Posterior cingulate gyrus (tissue), 11 donors: Measurements from ENCODE around the gene YTHDC1.

Experiments used
- DNase-seq, 10 donors: peaks; one replicate each; pipeline versions ENCODE4 v3.0.0 to v3.0.0-alpha.2; 2020 to 2021; ENCODE audit warnings: mixed read lengths in 3 of 10
- intact Hi-C: fragments of 100-400 bp; cut with DNase I; formaldehyde crosslinking; loops from one replicate; pipeline ENCODE4 v1.15.1; 2023

Gene YTHDC1

DNA sequence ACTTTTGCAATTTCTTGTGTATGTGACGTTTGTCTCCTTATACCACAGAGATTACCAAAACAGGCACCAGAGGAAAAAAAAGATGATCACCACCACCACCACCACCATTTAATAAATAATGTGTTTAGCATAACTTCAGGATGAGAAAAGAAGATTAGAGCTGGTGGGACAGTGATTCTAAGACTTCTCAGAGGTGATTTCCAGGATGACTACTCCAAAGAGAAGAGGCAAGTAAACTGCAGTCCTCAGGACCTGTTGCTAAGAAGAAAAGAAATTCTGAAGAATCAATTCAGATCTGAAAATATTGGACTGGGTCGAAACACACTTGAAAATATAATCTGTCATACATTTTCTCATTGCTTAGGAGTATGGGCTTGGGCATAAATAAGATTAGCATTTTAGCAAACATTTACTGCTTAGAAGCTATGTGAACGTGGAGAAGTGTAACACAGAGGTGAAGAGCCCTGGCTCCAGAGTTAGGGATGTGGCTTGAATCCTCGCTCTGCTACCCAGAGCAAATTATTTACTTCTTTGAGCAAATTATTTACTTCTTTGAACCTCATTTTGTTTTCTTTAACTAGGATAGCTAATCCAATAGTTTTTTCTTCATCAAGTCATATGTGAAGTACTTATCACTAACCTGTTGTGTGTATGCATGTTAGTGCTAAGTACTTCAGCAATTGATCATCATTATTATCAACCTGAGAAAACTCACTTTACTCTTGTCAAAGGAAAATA, 10.5 kb upstream of the YTHDC1 start:
- DNase-seq, result no peak
- intact Hi-C loops, result no loop called here

DNA sequence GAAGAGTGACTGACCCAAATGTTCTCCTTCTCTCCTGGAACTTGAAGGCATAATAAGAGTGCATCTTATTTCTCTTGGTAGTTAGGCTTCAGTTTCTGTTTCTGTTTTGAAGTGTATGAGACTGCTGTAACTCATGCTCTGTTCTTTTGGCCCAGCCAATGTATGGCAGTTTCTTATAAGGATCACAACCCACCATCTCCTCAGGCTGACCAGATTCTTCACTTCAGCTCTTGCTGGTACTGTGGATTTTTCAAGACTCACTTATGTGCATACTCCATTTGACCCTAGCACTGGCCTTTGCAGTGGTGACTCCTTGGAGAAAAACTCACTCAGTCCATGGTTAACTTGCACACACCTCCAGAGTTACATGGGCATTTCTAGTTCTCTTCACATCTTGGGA, 9.6 kb upstream of the YTHDC1 start:
- intact Hi-C loops, result no loop called here
- DNase-seq, result no peak

DNA sequence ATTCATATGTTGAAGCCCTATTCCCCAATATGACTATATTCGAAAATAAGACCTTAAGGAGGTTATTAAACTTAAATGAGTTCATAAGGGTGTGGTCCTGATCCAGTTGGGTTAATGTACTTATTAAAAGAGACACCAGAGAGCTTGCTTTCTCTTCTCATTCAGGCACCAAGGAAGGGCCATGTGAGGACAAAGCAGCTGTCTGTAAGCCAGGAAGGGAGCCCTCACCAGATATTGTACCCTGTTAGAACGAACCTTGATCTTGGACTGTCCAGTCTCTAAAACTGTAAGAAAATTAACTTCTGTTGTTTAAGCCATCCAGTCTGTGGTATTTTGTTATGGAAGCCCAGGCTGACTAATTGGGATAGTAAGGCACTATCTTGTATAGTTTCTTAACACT, 9.1 kb upstream of the YTHDC1 start:
- DNase-seq, result no peak
- intact Hi-C loops, result no loop called here

DNA sequence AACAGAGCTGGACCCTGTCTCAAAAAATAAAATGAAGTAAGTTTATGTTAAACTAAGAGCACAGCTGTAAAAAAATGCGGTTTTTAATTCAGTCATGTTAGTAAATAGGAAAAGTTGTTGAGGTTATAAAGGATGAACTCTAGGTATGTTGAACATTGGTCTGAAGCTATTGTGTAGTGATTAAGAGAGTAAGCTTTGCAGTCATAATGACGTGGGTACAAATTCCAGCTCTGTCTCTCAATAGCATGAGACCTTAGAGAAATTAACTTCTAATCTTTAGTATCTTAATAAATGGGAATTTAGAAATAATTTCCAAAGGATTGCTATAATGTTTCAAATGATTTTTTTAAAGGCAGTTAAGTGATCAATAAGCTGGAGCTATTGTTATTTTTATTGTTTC, 2.9 kb upstream of the YTHDC1 start:
- intact Hi-C loops, result no loop called here
- no peak for DNase-seq

DNA sequence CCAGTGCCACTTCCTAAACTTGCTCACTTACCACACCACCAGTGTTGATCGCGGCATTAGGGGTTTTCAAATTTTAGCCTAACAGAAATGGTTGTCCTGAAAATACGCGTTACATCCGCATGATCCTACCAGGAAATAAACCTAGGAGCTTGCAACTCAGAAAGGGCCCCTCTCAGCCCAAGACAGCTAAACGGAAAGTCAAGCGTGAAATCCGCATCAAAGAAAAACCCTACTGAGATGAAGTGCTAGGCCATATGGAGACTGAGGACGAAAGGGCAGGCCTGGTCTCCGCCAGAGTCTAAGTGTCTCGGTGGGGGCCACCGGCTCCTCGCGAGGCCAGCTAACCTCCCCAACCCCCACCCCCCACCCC, 626 bp downstream of the YTHDC1 start:
- no peak for DNase-seq
- intact Hi-C loops, result no loop called here

DNA sequence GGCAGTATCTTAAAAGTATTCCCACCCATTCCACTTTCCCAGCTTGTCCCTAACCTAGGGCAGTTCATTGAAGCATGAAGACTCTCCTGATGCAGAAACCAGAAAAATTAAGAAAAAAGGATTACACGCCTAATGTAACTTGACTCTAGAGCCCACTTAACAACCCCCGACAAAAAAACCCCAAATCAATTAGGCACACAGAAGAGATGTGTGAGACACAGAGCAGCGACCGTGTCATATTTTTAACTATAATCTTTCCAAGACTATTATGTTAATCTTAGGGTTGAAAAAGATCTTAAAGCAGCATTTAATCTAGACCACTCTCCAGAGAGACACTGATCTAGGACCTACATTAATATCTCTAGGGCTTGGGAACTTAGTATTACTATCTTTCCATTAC, 1.3 kb downstream of the YTHDC1 start:
- no peak for DNase-seq
- intact Hi-C loops, result no loop called here

DNA sequence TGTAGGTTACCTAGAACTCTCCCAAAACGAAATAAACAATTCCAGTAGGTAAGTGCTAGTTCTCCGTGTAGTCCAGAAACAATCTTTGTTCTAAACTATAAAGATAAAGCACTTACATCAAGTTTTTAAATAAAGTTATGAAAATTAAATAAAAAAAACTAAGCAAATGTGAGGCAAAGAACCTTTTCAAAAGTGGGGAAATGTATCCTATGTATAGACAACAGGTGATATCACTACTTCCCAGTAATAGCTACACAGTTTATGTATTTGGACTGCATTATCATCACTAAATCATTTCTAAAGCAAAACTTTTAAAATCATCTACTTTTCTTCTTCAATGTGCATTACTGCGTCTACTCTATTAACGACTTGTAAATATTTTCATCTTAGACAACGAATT, 2.0 kb downstream of the YTHDC1 start:
- intact Hi-C loops, result no loop called here
- DNase-seq, result no peak

DNA sequence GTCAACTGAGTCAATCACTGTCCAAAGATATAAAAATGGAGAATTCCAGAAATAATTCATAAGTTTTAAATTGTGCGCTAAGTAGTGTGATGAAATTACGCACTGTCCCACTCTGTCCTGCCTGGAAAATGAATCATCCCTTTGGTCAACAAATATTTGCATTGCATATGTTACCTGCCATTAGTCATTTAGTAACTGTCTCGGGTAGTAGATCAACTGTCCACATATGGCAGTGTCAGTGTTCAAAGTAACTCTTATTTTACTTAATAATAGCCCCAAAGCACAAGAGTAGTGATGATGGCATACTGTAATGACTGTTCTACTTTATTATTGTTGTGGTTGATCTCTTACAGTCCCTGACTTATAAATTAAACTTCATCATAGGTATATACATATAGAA, 3.4 kb downstream of the YTHDC1 start:
- no peak for DNase-seq
- intact Hi-C loops, result no loop called here

DNA sequence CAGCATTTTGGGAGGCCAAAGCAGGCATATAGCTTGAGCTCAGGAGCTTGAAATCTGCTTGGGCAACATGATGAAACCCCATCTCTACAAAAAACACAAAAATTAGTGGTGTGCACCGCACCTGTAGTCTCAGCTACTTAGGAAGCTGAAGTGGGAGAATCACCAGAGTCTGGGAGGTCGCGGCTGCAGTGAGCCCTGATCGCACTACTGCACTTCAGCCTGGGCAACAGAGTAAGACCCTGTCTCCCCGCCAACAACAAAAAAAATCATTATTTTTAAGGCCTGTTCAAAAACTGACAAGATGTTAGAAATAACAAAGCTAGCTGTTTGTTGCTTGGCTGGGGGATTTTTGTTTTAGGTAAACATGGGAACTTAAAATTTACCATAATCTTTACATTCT, 5.1 kb downstream of the YTHDC1 start:
- intact Hi-C loops, result no loop called here
- no peak for DNase-seq

DNA sequence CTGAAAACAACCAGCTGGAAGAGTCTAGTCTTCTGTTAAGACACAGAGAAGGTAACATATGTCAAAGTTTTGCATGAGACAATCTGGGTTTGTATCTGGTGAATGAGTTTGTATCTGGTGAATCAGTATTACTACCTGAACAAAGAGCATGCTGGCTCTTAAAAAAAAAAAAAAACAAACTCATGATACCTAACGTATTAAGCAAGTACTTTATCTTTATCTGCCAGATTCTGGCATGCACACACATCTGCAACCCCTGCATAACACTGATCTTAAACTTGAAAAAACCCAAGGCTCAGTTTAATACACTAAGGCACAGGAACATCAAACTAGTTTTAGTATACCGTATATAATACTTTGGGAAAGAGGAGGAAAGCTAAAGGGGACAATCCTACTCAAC, 5.8 kb downstream of the YTHDC1 start:
- no peak for DNase-seq
- intact Hi-C loops, result no loop called here

DNA sequence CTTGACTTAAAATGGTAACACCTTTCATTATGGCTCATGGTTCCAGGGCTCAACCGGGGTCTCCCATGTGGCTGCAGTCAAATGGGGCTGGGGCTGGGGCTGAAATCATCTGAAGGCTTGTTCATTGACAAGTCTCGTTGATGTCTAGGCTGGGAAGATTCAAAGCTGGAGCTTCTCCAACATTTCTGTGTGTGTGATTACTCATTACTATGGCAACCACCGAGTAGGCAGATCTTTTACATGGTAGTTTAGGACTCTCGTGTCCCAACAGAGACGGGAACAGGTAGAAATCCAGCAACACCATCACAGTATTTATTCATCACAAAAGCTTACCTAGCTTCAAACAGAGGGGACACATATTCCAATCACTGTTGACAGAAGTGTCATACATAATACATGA, 7.8 kb downstream of the YTHDC1 start:
- peak in 1 of 10 donors; percentile 44 for DNase-seq
- intact Hi-C loops, result no loop called here

DNA sequence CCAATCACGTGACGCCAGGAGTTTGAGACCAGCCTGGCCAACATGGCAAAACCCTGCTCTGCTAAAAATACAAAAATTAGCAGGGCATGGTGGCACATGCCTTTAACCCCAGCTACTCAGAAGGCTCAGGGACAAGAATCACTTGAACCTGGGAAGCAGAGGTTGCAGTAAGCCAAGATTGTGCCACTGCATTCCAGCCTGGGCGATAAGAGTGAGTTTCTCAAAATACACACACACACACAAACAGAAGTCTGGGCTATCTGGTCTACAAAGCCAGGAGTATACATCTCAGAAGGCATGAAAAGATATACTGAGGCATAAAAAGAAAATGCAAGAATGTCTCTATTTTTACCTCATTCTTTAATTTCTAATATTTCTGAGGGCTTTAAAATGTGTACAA, 11.3 kb downstream of the YTHDC1 start:
- intact Hi-C loops, result no loop called here
- DNase-seq, result peak in 1 of 10 donors; percentile 20

DNA sequence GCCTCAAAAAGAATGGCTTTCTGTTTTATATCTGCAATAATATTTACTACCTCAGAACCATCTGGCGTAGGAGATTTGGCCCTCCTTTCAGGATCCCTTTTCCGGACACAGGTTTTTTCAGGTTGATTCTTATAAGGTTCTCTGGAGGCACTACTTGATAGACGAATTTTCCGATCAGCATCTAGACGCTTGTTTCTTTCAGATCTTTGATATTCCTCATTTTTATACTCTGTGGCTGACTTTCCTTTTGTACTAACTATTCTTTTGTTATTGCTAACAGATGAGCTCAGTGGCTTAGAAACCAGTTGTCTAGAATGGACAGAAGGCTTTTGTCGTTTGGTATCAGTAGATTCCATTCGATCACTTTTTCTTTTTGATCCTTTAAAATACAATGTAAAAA, 12.4 kb downstream of the YTHDC1 start:
- no peak for DNase-seq
- intact Hi-C loops, result no loop called here

DNA sequence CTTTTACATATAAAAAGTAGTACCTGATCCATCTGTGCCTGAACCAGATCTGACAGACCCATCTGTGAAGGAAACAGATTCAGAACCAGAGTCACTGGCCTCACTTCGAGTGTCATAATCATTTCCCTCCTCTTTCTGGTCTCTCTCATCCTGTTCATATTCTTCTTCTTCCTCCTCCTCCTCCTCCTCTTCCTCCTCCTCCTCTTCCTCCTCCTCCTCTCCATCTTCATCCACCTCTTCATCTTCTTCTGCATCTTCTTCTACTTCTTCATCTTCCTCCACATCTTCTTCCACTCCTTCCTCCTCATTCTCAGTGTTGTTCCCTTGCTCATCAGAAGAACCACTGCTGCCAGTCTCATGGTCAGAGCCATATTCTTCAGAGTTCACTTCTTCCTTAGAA, 12.9 kb downstream of the YTHDC1 start:
- no peak for DNase-seq
- intact Hi-C loops, result no loop called here

DNA sequence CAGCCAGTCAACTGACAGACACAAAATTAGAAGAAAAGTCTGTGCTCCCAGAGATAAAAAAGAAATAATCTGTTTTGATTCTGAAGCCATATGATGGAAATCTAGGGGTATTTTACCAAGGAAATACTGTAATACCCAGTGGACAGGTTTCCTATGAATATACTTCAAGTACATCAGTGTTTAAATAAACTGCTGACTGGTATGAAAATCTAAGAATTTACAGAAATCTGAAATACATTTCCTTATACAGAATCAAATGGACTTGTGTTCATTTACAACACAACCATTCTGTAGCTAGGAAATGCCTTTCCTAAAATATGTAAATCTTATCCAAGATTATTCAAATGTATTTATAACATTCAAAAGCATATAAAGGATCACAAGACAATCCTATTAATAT, 13.4 kb downstream of the YTHDC1 start:
- intact Hi-C loops, result no loop called here

DNA sequence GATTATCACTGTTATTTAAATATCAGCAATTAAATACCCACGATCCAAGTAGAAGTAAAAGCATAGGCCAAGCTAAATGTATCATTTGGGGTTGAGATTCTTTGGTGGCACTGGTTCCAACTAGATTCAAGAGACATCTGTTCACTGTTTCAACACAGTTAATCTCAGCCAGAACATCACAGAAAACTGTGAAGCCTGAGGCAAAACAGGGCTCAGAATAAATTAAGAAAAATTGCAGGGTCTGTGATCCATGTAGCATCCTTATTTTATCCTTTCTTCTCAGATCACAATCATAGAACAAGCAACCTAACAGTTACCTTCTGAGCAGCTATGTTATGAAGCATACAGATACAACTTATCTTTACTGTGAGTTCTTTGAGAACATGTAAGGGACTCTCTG, 23.7 kb downstream of the YTHDC1 start:
- intact Hi-C loops, result no loop called here
- no peak for DNase-seq

More for the DNA sequence above, 13.4 kb downstream of the YTHDC1 start:
- DNase-seq, result no peak

DNA sequence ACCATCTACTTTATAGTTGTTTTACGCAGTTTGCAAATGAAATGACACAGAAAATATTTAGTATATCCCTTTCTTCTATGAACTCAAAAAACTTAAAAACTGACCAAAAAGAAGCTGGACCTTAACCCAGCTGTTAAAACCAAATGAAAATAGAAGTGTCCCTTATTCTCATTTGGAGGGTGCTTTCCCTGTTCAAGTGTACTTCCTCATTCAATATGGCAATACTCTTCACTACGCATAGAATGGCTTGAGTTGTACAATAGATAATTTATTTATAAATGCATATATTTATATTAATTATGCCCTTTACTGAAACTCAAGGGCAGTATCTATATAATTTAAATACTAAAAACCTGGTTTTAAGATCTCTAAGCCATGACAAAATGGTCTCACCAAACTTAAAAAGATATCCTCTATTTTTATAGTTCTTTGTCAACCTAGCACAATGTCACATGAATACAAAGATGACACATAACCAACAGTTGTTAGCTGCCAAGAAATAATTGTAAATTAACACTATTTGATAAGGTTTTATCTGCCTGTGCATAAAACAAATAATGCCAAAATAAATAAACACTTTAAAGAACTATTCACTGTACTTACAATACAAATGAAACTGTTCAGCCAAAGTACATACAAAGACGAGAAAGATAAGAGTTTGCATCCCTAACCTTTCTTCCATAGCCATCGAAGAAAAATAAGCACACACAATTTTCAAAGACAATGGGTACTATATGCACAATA, 25.2 kb downstream of the YTHDC1 start:
- DNase-seq, result no peak
- intact Hi-C loops, result no loop called here

DNA sequence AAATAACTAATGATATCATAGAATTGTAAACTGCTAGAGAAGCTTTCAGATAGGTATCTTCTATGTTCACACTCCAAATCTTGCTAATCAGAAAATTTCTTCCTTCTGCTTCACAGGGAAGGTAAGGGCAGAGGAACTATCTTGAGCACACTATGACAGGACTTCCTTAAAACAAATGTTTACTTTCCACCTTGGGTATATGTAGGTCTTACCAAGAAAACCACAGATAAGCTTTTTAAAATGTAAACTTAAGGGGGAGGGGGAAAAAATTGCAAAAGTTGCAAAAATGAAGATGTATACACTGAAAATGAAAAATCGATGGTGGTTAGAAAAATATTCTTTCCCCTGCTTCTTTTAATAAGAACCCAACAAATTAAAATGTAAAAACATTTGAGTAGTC, 30.9 kb downstream of the YTHDC1 start:
- intact Hi-C loops, result no loop called here
- no peak for DNase-seq

DNA sequence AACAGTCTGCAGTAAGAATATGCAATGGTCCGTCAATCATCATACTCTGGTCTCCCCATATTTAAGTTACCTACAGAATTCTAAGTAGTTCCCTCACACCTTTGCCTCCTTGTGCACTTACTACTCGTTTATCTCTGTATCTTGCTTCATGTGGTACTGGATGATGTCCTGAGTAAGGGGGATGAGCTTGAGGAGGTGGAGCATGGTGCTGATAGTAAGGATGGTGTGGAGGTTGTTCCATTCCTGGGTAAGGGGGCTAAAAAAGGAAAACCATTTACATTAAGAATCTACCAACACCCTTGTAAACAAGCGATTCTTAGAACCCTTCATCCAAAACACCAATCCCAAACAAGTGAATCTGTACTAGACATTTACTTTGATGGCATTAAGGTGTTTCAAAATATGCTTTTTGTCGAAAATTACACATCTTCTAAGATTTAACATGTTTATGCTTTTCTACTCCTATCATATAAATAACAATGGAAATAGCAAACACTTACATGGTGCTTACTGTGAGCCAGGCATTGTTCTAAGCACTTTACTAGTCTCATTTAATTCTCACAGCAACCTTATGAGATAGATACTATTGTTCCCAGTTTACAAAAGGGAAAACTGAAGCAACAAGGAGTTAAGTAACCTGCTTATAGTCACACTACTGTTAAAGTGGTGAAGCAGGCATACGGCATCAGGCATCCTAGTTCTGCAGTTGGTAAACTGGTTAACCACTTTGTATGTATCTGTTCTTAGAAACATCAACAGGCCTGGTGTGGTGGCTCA, 33.5 kb downstream of the YTHDC1 start:
- intact Hi-C loops, result no loop called here
- no peak for DNase-seq

DNA sequence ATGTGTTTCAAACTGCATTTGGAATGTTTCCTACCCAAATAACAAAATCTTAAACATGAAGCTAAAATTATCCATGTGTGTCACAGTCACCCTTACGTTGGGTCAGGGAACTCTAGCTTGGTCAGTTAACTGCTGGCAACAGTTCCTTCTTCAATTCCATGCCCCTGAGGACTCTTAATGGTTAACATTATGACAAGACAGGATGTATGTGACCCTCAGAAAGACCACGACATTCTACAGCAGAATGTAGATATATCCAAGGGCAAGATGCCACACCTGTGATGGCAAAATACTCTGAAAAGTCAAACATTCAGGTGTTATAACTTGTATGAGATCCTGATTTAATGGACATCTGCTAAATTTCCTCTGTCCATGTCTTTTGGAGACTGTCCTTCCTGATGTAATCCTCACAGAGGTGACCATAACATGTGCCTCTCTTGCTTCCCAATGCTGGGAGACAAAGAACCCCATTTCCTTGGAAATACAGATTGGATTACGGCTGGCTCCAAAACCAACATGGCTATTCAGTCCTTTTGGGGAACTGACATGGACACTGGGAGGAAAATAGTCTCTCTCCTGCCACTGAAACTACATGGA, 39.1 kb downstream of the YTHDC1 start:
- intact Hi-C loops, result no loop called here
- DNase-seq, result no peak

DNA sequence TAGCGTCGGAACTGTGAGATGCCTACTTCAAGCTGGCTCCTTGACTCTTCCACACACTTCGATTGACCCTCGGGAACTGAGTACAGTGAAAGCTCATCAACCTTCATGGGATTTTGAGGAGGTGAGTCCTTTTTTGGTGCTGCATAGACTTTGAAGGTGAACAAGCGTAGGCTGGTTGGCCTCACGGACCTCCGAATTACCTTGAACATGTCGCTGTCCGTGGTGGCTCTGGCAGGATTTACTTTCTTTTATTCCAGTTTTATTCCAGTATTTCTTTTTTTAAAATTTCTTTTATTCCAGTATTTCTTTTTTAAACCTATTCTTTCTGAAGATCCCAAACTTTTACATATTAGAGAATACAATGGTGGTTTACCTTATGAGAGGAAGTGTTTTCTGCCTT, 45.2 kb downstream of the YTHDC1 start:
- DNase-seq, result no peak
- intact Hi-C loops, result no loop called here
